COLO668 (cell line): ENCODE data around the gene TCN2.
"Not testable (repeated sequence)": the region's sequence is repeated elsewhere in the genome, so short reads cannot be mapped to it uniquely, and the experiment has no call there.

Experiments used
- DNase-seq: peaks from one replicate; lab custom pipeline; 2025; ENCODE audit not compliant: unreplicated experiment; lab: John Stamatoyannopoulos, UW

TCN2 gene

GRCh38 chr22:30575859-30576258, 31.1 kb upstream of the TCN2 start:
- DNase-seq = no peak

- DNase-seq = no peak
Observed at GRCh38 chr22:30578481-30578880, 28.5 kb upstream of the TCN2 start.

GRCh38 chr22:30580896-30581295, 26.1 kb upstream of the TCN2 start:
- no peak for DNase-seq

- no peak for DNase-seq
Observed at GRCh38 chr22:30582051-30582450, 24.9 kb upstream of the TCN2 start.

- no peak for DNase-seq
Observed at GRCh38 chr22:30582788-30583545, 24.0 kb upstream of the TCN2 start.

- no peak for DNase-seq
Observed at GRCh38 chr22:30584441-30584840, 22.5 kb upstream of the TCN2 start.

- no peak for DNase-seq
Observed at GRCh38 chr22:30586414-30586813, 20.6 kb upstream of the TCN2 start.

- no peak for DNase-seq
Observed at GRCh38 chr22:30591191-30591587, 15.8 kb upstream of the TCN2 start.

- DNase-seq = peak; percentile 97
Observed at GRCh38 chr22:30591588-30592359, 15.2 kb upstream of the TCN2 start, which contains the start of gene PES1. PES1 (minus strand) TSS chr22:30591910; CDS start chr22:30591833, 77 bp downstream.

GRCh38 chr22:30592360-30592713, 14.6 kb upstream of the TCN2 start:
- DNase-seq = not testable (repeated sequence)

- DNase-seq = no peak
Observed at GRCh38 chr22:30596199-30596598, 10.8 kb upstream of the TCN2 start.

- DNase-seq = no peak
Observed at GRCh38 chr22:30596886-30597285, 10.1 kb upstream of the TCN2 start.

- no peak for DNase-seq
Observed at GRCh38 chr22:30598986-30599385, 8.0 kb upstream of the TCN2 start.

- no peak for DNase-seq
Observed at GRCh38 chr22:30600921-30601320, 6.1 kb upstream of the TCN2 start.

- no peak for DNase-seq
Observed at GRCh38 chr22:30601464-30601863, 5.5 kb upstream of the TCN2 start.

- no peak for DNase-seq
Observed at GRCh38 chr22:30602049-30602448, 4.9 kb upstream of the TCN2 start.

- no peak for DNase-seq
Observed at GRCh38 chr22:30603801-30604200, 3.2 kb upstream of the TCN2 start.

- DNase-seq = no peak
Observed at GRCh38 chr22:30604723-30605122, 2.3 kb upstream of the TCN2 start.

- DNase-seq = peak; percentile 47
Observed at GRCh38 chr22:30605449-30606110, 1.4 kb upstream of the TCN2 start.

GRCh38 chr22:30607300-30607930, 441 bp downstream of the TCN2 start:
- DNase-seq = no peak

GRCh38 chr22:30607939-30608338, 965 bp downstream of the TCN2 start:
- no peak for DNase-seq
